Calu3 (cell line): ENCODE data around the gene EYS. TPM values are rescaled to one million over a fixed set of nuclear protein-coding genes. Genes with fewer than 3 reads are reported as not detected.

Experiments
- BruUV-seq: library from RNA; stranded (reverse); fragments of 400-500 nt; replicated peaks from 2 replicates; lab custom pipeline; 2021; lab: Mats Ljungman, UMichigan
- CTCF ChIA-PET: fragments of 300-600 bp; sonication (Branson Sonifier 250); formaldehyde crosslinking; loops from one replicate; lab custom pipeline; 2022; ENCODE audit warnings: antibody characterized with exemption; lab: Charles Lee
- DNase-seq: peaks from one replicate; pipeline ENCODE4 v3.0.0; 2022
- H3K27ac Mint-ChIP-seq: one replicate; pipeline ENCODE4 v1.8.0; 2022; ENCODE audit warnings: mixed read lengths; ENCODE audit not compliant: unreplicated experiment
- H3K27me3 Mint-ChIP-seq: one replicate; pipeline ENCODE4 v1.8.0; 2022; ENCODE audit warnings: mixed read lengths; ENCODE audit not compliant: unreplicated experiment
- H3K36me3 Mint-ChIP-seq: one replicate; pipeline ENCODE4 v1.8.0; 2022; ENCODE audit warnings: mild to moderate bottlenecking, moderate library complexity, mixed read lengths; ENCODE audit not compliant: insufficient read depth, unreplicated experiment
- H3K4me1 Mint-ChIP-seq: one replicate; pipeline ENCODE4 v1.8.0; 2022; ENCODE audit warnings: mild to moderate bottlenecking, low read depth, mixed read lengths; ENCODE audit not compliant: unreplicated experiment
- H3K4me3 Mint-ChIP-seq: one replicate; pipeline ENCODE4 v1.8.0; 2022; ENCODE audit warnings: mild to moderate bottlenecking, low read depth, moderate library complexity, mixed read lengths; ENCODE audit not compliant: unreplicated experiment
- H3K9me3 Mint-ChIP-seq: one replicate; pipeline ENCODE4 v1.8.0; 2022; ENCODE audit warnings: low read depth, mixed read lengths; ENCODE audit not compliant: unreplicated experiment
- intact Hi-C: fragments of 100-400 bp; cut with micrococcal nuclease; formaldehyde crosslinking; loops from one replicate; pipeline ENCODE4 v1.10.0; 2022; ENCODE audit not compliant: unreplicated experiment
- total RNA-seq: library from RNA; stranded (reverse); gene quantifications from 2 replicates; pipeline ENCODE4 v1.2.3, GENCODE V29; 2022
- TF ChIP-seq, protein P1 (sequence below): fragments of 200-600 bp; IDR thresholded peaks from one replicate; pipeline ENCODE4 v1.8.0; 2022; ENCODE audit warnings: antibody characterized with exemption; ENCODE audit not compliant: unreplicated experiment

EYS gene
- total RNA-seq, 1 experiment from 2014 or later, result not detected

DNA sequence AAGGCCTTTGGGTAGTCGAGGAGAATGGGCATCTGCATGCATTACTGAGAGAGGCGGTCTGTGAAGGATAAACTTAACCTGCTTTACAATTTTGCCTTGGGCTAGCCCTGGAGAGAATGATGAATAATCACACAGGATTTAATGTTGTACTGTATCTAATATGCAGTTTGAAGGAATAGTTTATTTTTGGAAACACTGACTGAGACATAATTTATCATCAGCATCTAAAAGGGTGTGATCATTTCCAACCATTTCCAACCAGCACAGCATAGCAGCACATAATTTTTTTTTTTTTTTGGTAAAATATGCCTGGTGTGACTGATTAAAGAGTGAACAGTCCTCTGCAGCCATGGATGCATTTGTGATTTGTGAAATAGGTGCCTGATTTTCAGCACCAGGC, 1552.0 kb downstream of the EYS start:
- CTCF ChIA-PET, result no interaction called here
- BruUV-seq, result no TSS peak
- no peaks in the 10 kb centered on the region for H3K36me3 Mint-ChIP-seq
- no peaks in the 10 kb centered on the region for H3K4me1 Mint-ChIP-seq
- no peak overlapping the region for H3K27ac Mint-ChIP-seq
- DNase-seq, result no peak
- no peak overlapping the region for H3K4me3 Mint-ChIP-seq
- intact Hi-C loops, result no loop called here
- no peaks in the 10 kb centered on the region for H3K27me3 Mint-ChIP-seq
- TF ChIP-seq, protein P1, sequence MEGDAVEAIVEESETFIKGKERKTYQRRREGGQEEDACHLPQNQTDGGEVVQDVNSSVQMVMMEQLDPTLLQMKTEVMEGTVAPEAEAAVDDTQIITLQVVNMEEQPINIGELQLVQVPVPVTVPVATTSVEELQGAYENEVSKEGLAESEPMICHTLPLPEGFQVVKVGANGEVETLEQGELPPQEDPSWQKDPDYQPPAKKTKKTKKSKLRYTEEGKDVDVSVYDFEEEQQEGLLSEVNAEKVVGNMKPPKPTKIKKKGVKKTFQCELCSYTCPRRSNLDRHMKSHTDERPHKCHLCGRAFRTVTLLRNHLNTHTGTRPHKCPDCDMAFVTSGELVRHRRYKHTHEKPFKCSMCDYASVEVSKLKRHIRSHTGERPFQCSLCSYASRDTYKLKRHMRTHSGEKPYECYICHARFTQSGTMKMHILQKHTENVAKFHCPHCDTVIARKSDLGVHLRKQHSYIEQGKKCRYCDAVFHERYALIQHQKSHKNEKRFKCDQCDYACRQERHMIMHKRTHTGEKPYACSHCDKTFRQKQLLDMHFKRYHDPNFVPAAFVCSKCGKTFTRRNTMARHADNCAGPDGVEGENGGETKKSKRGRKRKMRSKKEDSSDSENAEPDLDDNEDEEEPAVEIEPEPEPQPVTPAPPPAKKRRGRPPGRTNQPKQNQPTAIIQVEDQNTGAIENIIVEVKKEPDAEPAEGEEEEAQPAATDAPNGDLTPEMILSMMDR, result no peak
- peaks cover 2% of the 10 kb centered on the region for H3K9me3 Mint-ChIP-seq

DNA sequence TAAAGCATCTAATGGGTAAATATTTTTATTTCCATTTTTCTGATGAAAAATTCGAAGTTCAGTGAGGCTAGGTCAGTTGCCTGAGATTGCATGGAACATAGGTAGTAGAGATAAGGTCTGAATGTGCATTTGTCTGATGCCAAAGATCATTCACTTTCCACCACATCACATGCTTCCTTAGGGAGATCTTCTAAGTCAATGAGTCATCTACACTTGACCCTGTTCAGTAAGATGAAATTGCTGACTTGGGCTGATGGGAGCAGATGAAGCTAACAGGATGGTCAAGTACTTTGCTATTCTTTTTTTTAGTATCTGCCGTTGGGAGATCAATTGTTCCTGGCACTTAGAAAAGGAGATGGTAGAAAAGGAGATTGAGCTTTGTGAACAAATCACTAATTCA, 1560.2 kb downstream of the EYS start:
- intact Hi-C loops, result no loop called here
- Mint-ChIP-seq H3K27ac (no peak overlapping the region), H3K4me3 (no peak overlapping the region), H3K4me1 (no peaks in the 10 kb centered on the region), H3K27me3 (peaks cover 13% of the 10 kb centered on the region), H3K36me3 (no peaks in the 10 kb centered on the region), H3K9me3 (peaks cover 5% of the 10 kb centered on the region)
- TF ChIP-seq, protein P1, result no peak
- DNase-seq, result no peak
- BruUV-seq, result no TSS peak
- CTCF ChIA-PET, result no interaction called here

DNA sequence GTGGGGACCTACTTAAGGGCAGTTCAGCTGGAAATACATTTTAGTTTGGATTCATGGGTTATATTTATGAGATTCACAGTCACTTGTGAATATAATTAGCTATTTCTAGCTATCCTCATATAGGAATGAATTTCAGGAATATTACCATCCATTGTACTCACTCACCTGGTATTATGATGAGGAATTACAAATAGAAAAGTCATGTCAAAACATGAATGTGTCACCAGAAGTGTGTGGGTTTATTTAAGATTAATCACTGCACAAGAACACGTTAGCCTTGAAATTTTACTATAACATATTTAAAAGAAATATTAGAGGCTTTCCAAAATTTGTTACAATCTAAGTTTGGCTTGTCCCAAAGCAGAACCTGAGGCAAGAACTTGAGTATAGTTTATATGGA, 1560.9 kb downstream of the EYS start:
- DNase-seq, result no peak
- Mint-ChIP-seq H3K9me3 (peaks cover 5% of the 10 kb centered on the region), H3K4me1 (no peaks in the 10 kb centered on the region), H3K4me3 (no peak overlapping the region), H3K27ac (no peak overlapping the region), H3K36me3 (no peaks in the 10 kb centered on the region), H3K27me3 (peaks cover 13% of the 10 kb centered on the region)
- CTCF ChIA-PET, result no interaction called here
- intact Hi-C loops, result no loop called here
- no TSS peak for BruUV-seq
- TF ChIP-seq, protein P1, result no peak

DNA sequence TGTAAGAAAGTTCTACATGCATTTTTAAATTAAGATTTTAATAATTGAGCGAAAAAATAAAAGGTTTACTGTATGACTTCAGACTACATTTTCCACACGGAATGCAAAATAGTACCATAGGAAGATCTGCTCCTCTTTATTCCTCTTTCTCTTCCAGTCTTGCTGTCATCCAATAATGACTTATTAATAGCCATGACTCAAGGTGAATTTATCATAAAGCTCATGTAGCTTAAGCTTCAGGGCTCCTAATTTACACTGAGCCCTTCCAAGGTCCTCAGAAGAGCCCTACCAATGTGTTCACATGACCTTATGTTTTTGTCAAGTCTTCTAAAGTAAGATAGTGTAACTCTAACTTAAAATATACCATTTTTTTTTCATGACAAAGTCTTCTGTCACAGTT, 1561.4 kb downstream of the EYS start:
- intact Hi-C loops, result no loop called here
- no TSS peak for BruUV-seq
- H3K4me1 Mint-ChIP-seq, result no peaks in the 10 kb centered on the region
- peaks cover 13% of the 10 kb centered on the region for H3K27me3 Mint-ChIP-seq
- no peak overlapping the region for H3K27ac Mint-ChIP-seq
- TF ChIP-seq, protein P1, result no peak
- H3K36me3 Mint-ChIP-seq, result no peaks in the 10 kb centered on the region
- no peak for DNase-seq
- H3K9me3 Mint-ChIP-seq, result peaks cover 5% of the 10 kb centered on the region
- no peak overlapping the region for H3K4me3 Mint-ChIP-seq
- CTCF ChIA-PET, result no interaction called here
